IPS DF 4.7 (cell line): ENCODE measurements around the gene CTU2.

Source experiments
- DNase-seq: peaks from one replicate; pipeline ENCODE4 v3.0.0-alpha.2; 2013; ENCODE audit warnings: low spot score; ENCODE audit errors: extremely low read depth

Gene CTU2

GRCh38 chr16:88696441-88696840 lies 9.9 kb upstream of the CTU2 start:
- no peak for DNase-seq

DNA sequence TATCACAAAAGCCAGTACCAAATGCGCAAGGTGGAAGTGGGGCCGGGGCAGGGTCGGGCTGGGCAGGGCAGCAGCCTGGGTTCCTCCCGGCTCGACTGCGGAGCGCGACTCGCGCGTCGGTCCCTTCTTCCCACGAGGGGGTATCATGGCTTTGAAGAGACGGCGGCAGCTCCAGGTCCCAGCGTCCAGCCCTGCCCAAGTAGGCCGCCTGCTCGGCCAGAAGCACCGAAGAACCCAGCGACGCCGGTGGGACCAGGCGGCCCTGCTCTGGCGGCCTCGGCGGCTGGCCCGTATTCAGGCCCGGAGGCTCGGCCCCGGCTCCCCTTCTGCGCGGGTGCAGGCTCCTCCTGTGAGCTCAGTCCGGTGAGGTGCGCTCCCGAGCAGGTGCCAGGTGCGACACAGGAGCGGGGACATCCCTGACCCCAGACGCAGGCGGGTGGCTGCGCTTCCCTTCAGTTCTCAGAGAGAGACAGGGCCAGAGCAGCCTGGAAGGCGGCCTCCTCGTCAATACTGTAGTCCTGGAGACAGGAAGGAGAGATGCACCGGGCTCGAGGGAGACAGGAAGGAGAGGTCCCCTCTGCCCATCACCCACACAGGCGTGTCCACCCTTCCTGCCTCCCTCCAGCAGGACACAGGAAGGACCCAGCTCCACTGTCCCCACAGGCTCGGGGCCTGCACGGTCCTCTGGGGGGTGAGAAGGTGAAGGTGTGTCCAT lies 9.0 kb upstream of the CTU2 start:
- no peak for DNase-seq

DNA sequence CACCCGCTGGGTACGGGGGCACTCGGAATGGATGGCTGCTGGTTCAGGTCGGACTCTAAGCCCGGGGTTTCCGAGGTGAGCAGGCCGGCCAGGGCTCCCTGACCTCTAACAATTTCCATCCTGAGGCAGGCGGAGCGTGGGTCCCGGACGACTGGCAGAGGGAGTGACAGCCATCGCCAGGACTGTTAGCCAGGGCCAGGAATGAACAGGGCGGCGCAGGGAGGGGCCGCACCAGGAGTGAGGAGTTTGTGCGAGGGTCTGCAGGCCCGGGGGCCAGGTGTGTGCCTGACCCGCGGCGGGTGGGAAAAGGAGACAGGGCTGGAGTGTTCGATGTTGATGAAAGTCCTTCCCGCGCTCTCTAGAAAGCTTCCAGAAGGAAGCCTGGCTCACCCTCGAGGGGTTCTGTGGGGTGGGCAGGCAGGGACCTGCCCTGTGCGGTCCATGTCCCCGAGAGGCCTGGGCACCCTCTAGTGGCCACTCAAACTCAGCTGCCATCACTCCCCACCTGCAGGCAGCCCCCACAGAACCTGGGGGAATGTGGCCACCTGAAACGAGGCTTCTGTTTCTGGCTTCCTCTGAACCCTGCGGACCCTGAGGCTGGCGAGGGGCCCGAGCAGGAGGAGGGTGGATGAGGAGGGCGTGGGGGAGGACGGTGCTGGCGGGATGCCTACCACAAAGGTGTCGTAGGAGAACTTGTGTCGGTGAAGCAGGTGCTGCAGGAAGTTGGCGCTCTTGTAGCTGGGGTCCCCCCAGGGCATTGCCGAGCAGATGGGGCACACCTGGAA lies 8.3 kb upstream of the CTU2 start:
- no peak for DNase-seq

- no peak for DNase-seq
These were observed 7.7 kb upstream of the CTU2 start for GRCh38 chr16:88698646-88699045.

DNA sequence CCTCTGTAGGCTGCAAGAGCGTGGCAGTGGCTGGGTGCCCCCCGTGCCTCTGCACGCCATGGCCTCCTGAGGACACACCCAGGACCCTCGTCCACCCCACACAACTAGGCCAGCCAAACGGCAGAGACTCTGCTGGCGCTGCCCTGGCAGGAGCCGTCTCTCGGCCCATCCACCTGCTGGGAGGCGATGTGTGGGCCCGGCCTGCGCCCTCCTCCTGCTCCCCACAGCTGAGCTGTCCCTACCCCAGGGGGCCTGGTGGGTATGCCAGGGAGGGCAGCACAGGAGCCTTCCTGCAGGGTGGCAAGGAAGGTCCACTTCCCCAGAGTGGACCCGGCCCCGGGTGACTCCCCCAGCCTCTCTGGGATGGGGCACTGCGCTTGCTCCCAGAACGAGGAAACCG lies 7.1 kb upstream of the CTU2 start:
- DNase-seq: no peak

- DNase-seq: no peak
These were observed 6.0 kb upstream of the CTU2 start for GRCh38 chr16:88700322-88700635.

DNA sequence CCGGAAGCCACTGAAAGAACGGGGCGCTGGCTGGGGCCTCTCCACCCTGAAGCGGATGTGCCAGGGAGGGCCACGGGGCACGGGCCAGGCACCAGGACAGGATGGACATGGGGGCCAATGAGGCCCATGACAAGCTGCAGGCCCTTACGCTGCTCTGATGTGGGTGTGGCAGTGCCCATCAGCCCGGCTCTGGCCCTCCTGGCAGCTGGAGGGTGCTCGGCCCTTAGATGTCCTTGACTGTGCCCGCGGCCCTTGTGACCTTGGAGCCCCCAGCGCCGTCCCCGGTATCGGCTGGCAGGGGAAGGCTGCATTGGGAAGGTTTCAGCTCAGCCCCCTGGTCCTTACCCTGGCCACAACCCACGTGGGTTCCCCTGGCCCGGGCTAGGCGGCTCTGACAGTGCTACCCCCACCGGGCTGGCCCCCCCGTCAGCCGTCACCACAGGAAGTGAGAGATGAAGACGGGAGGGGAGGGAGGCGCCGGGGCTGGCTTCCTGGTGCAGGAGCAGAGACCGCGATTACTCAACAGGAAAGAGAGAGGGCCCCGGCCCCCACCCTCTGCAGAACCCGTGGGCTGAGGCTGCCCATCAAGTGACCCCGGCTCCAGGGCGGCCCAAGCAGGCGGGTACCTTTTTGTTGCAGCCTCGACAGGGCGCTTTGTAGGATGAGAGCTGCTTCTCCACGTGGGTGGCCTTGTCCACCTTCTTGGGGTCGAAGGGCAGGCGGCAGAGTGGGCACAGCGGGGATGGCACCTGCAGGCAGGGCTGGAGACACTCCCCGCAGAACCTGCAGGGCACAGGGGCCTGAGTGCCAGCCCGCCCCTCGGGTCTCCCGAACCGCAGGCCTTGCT lies 5.4 kb upstream of the CTU2 start:
- no peak for DNase-seq

DNA sequence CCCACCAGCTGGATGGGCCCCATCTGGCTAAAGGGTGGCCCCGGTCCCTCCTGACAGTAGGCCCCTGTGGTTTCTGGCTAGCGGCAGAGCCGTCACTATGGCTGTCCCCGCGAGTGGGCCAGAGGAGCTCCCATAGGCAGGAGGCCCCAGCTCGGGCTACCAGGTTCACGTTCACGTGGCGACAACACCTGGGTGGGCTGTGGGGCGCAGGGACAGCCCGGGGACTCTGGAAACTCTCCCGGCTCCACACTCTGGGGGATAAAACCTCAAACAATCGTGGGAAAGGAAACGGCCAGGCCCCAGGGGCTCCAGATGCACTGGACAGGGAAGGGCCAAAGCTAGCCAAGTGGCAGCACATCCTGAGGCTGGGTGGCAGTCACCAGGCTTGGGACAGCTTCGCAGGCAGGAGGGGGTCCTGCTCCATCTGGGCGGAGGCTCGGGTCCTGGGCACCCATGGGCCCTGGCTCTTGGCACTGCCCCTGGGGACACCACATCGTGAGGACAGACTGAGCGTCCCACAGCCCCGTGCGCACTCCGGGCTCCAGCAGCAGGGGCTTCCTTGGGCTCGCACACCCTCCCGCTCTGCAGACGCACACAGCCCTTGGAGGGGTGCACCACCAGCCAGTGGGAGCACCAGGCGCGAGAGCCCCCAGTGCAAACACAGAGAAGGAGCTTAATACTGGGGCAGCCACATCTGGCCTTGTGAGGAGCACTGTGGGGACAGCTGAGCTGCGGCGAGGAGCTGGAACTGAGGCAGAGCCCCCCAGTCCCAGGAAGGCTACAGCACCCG lies 4.5 kb upstream of the CTU2 start:
- no peak for DNase-seq

GRCh38 chr16:88702371-88703210 lies 3.7 kb upstream of the CTU2 start:
- no peak for DNase-seq

DNA sequence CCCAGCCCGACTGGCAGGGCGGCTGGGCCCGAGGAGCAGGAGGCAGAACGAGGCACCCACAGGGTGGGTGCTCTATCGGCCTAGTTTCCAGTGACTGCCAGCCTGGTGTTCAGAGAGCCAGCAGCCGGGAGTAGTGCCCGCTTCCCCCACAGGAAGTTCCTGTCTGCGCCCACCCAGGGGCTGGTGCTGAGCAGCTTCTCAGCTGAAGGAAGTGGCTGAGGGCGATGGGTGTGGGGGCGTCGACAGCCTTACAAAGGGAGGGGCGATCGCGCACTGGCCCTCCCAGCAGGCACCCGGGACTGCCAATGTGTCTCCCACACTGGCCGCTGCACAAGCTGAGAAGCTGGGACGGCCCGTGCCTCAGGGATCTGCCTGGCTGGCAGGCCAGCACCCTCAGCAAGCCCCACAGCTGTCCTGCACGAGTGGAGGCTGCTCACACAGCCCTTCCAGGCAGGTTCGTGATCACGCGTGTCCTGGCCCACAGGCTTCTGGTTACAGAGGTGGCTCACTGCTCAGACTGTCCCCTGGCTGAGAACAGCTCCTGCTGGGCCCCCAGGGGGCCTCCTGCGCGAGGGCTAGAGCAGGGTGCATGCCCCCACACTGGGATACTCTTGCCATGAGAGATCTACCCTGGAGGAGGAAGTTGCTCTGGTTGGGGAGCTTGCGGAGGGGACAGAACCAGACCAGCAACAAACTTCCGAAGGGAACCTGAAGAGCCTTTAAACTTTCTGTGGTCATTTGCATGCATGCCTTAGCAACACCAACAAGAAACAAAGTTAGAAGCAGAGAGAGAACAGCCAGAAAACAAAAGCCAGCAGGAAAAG lies 2.6 kb upstream of the CTU2 start:
- DNase-seq: no peak

DNA sequence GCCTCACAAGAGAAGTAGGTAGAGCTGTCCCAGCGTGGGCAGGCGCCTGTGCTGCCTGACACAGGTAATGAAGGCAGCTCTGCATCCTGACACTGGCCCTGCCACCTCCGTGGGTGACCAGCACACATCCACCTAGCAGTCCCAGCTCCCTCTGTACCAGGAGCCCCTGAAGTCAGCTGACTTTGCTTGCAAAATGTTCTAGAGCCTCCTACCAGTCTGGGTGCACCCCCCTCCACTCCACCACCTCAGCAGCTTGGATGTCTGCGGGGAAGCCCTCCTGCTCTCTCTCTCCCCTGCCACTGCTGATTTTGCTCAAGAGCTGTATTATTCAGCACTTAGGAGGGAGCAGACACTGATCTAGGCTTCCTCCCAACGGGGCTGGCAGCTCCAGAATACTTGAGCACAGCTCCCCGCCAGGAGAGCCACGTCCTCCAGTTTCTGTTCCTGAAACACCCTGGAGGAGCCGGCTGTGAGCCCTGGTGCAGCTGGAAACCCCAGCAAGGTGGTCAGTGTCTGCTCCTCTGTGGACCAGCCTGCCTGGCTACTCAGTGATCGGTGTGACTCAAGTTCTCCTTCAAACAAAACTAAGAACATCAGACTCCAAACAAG lies 1.1 kb upstream of the CTU2 start:
- DNase-seq: no peak

DNA sequence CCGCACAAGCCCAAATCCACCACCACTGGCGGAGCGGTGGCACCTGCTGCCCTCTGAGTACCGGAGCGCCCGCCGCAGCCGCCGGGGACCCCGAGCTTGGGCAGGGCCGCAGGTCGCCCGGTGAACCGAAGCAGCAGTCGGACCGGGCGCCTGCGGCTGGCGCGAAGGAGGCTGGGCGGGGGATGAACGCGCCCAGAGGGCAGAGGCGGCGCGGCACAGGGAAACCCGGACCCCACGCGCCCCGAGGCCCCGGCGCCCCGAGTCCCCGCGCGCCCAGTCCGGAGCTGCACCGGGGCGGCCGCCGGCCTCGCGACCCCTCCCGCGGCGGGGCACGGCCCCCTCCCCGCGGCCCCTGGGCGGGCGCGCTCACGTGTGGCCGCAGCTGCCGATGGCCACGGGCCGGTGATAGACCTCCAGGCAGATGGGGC lies 488 bp upstream of the CTU2 start:
- DNase-seq: no peak

DNA sequence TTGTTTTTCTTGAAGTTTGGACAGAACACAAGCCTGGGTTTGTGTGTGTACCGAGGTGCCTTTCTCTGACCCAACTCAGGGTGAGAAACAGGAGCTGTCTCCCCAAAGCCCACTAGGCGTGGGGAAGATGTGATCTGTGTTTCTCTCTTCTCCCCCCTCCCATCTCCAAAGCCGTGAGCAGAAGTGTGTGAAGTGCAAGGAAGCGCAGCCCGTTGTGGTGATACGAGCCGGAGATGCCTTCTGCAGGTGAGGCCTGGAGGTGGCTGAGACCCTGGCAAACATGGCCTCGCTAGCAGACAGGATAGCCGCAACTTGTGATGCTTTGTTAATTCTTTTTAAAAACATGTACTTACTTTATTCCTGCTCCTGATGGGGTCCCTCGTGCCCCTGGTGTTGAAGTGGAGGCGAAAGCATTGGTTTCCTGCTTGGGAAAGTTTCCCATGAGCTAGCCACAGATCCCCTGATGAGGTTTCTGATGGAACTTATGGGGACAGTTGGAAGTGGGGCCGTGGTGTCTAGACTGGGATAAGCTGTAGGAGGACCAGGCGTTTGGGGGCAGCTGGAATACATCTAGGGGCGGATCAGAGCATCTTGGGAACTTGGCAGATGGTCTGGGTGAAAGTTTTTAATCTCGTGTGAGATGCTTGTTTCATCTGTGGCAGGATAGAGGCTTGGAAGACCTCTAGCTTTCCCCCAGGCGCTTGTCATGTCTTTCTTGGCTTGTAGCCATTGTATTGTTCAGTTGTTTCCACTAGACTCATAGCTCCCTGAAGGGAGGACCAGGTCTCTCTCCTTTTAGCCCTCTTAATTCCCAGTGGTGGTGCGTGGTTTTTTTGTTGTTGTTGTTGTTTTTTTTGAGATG lies 893 bp downstream of the CTU2 start:
- no peak for DNase-seq

- DNase-seq: no peak
These were observed 4.3 kb downstream of the CTU2 start for GRCh38 chr16:88710556-88710955.

DNA sequence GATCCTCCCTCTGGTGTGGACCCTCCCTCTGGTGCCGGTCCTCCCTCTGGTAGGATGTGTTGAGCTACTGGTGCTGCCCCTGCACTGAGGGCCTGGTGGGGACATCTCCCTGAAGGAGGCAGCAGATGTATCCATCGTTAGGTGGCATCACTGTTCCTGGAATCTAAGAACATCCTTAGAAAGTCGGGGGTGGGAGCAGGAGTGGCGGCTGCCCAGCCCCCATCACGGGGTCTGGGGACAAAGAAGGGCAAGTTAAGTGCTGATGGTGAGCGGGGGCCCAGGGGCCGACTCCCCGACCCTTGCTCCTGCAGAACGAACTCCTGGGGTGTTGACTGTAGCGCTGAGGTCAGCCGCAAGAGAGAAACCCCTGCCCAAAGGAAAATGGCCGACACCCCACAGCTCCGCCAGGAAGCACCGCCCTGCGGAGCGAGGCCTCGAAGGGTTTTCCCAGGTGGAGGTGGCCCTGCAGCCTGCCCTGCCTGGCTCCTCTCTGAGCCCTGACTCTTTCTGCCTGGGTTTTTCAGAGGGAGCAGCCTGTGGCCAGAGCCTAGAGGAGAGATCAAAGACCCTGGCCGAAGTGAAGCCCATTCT lies 5.5 kb downstream of the CTU2 start:
- DNase-seq: no peak

- no peak for DNase-seq
These were observed 6.2 kb downstream of the CTU2 start for GRCh38 chr16:88712362-88712979.

DNA sequence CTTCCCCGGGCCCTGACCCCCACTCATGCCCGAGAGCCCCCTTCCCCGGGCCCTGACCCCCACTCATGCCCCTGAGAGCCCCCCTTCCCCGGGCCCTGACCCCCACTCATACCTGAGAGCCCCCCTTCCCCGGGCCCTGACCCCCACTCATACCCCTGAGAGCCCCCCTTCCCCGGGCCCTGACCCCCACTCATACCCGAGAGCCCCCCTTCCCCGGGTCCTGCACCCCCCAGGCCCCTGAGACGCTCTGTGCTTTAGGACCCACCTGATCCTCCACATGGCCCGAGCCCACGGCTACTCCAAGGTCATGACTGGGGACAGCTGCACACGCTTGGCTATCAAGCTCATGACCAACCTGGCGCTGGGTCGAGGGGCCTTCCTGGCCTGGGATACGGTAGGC lies 6.8 kb downstream of the CTU2 start:
- no peak for DNase-seq
